ENCODE results near the gene PPT2.
"Not testable (repeated sequence)": the region's sequence is repeated elsewhere in the genome, so short reads cannot be mapped to it uniquely, and the experiment has no call there.

Gene PPT2

GRCh38 chr6:32127717-32128592, 26.0 kb upstream of the PPT2 start, which contains the start of gene ATF6B:
Gene ATF6B, minus strand, starts transcription at chr6:32128246. Its CDS starts 39 bp downstream, at chr6:32128207.
- peak; percentile 94 for DNase-seq (ENCODE audit: low spot score)

GRCh38 chr6:32128751-32129296, 25.1 kb upstream of the PPT2 start:
- DNase-seq (ENCODE audit: low spot score), result no peak

GRCh38 chr6:32129297-32130088, 24.4 kb upstream of the PPT2 start:
- DNase-seq (ENCODE audit: low spot score), result no peak

GRCh38 chr6:32131439-32131948, 22.4 kb upstream of the PPT2 start:
- DNase-seq (ENCODE audit: low spot score), result no peak

GRCh38 chr6:32132110-32132509, 21.8 kb upstream of the PPT2 start:
- no peak for DNase-seq (ENCODE audit: low spot score)

- DNase-seq (ENCODE audit: low spot score), result no peak
Measured at GRCh38 chr6:32133786-32134185, 20.2 kb upstream of the PPT2 start.

- no peak for DNase-seq (ENCODE audit: low spot score)
Measured at GRCh38 chr6:32137454-32137853, 16.5 kb upstream of the PPT2 start.

- no peak for DNase-seq (ENCODE audit: low spot score)
Measured at GRCh38 chr6:32139590-32139989, 14.4 kb upstream of the PPT2 start.

- DNase-seq (ENCODE audit: low spot score), result no peak
Measured at GRCh38 chr6:32140420-32141046, 13.4 kb upstream of the PPT2 start.

GRCh38 chr6:32144238-32144637, 9.7 kb upstream of the PPT2 start:
- DNase-seq (ENCODE audit: low spot score), result not testable (repeated sequence)

GRCh38 chr6:32146287-32146686, 7.7 kb upstream of the PPT2 start:
- no peak for DNase-seq (ENCODE audit: low spot score)

GRCh38 chr6:32146687-32147086, 7.3 kb upstream of the PPT2 start:
- DNase-seq (ENCODE audit: low spot score), result no peak

- no peak for DNase-seq (ENCODE audit: low spot score)
Measured at GRCh38 chr6:32147401-32148132, 6.4 kb upstream of the PPT2 start.

- DNase-seq (ENCODE audit: low spot score), result peak; percentile 88
Measured at GRCh38 chr6:32148289-32149091, 5.5 kb upstream of the PPT2 start.

GRCh38 chr6:32149092-32149755, 4.7 kb upstream of the PPT2 start:
- DNase-seq (ENCODE audit: low spot score), result no peak

- DNase-seq (ENCODE audit: low spot score), result peak; percentile 55
Measured at GRCh38 chr6:32149932-32150870, 3.7 kb upstream of the PPT2 start.

- no peak for DNase-seq (ENCODE audit: low spot score)
Measured at GRCh38 chr6:32151181-32151862, 2.6 kb upstream of the PPT2 start.
